Measurements from ENCODE around the gene RIT2. TPM values are rescaled to one million over a fixed set of nuclear protein-coding genes. Genes with fewer than 3 reads are reported as not detected.
"Not testable (repeated sequence)": the region's sequence is repeated elsewhere in the genome, so short reads cannot be mapped to it uniquely, and the experiment has no call there.

Gene RIT2
- total RNA-seq, 1 donor from 2014 or later, result not detected

GRCh38 chr18:42742969-42743368, 372.5 kb downstream of the RIT2 start:
- DNase-seq (ENCODE audit: low read depth), result no peak
- H3K4me3 ChIP-seq (ENCODE audit: low read depth, low read length), result no peak overlapping the region
- TF ChIP-seq, protein P1, sequence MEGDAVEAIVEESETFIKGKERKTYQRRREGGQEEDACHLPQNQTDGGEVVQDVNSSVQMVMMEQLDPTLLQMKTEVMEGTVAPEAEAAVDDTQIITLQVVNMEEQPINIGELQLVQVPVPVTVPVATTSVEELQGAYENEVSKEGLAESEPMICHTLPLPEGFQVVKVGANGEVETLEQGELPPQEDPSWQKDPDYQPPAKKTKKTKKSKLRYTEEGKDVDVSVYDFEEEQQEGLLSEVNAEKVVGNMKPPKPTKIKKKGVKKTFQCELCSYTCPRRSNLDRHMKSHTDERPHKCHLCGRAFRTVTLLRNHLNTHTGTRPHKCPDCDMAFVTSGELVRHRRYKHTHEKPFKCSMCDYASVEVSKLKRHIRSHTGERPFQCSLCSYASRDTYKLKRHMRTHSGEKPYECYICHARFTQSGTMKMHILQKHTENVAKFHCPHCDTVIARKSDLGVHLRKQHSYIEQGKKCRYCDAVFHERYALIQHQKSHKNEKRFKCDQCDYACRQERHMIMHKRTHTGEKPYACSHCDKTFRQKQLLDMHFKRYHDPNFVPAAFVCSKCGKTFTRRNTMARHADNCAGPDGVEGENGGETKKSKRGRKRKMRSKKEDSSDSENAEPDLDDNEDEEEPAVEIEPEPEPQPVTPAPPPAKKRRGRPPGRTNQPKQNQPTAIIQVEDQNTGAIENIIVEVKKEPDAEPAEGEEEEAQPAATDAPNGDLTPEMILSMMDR (conservative IDR thresholded peaks at IDR 0.05; ENCODE audit: low read depth, low read length), result no peak

GRCh38 chr18:42742474-42742873, 373.0 kb downstream of the RIT2 start:
- no peak for DNase-seq (ENCODE audit: low read depth)
- no peak overlapping the region for H3K4me3 ChIP-seq (ENCODE audit: low read depth, low read length)
- TF ChIP-seq, protein P1 (conservative IDR thresholded peaks at IDR 0.05; ENCODE audit: low read depth, low read length), result no peak

- not testable (repeated sequence) for DNase-seq (ENCODE audit: low read depth); H3K4me3 ChIP-seq (ENCODE audit: low read depth, low read length)
Observed at GRCh38 chr18:42741805-42742347, 373.6 kb downstream of the RIT2 start.

DNA sequence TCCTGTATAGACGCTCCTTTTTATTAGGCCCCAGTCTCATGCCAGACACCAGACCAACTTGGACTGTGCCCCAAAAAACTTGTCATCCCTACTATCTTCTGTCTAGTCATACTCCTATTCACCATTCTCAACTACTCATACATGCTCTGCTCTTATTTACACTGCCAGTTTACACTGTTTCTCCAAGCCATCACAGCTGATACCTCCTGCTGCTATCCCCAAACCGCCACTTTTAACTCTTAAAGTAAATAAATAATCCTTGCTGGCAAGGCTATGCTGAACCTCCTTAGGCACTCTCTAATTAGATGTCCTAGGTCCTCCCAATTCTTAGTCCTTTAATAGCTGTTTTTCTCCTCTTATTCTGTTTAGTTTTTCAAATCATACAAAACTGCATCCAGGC, 374.2 kb downstream of the RIT2 start:
- not testable (repeated sequence) for DNase-seq (ENCODE audit: low read depth); H3K4me3 ChIP-seq (ENCODE audit: low read depth, low read length)

DNA sequence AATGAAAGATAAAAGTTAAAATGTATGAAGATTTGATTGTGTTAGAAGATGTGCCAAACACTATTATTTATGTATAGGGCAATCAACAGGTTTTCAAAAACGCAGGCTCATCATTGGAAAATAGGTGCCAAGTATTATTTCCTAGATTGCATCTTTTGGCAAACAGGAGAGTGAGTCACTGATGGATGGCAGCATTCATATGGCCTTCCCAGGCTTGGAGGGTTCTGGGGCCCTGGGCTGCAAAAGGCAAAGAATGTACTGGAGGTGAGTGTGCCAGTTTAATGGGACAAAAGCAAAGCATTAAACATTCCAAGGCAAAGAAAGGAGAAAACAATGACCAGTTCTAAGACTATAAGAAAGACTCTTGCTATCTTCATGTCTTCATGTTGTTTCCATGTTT, 379.4 kb downstream of the RIT2 start:
- H3K4me3 ChIP-seq (ENCODE audit: low read depth, low read length), result no peak overlapping the region
- no peak for DNase-seq (ENCODE audit: low read depth)
- TF ChIP-seq, protein P1 (conservative IDR thresholded peaks at IDR 0.05; ENCODE audit: low read depth, low read length), result no peak

GRCh38 chr18:42734520-42734919, 381.0 kb downstream of the RIT2 start:
- no peak overlapping the region for H3K4me3 ChIP-seq (ENCODE audit: low read depth, low read length)
- TF ChIP-seq, protein P1 (conservative IDR thresholded peaks at IDR 0.05; ENCODE audit: low read depth, low read length), result no peak
- DNase-seq (ENCODE audit: low read depth), result no peak

DNA sequence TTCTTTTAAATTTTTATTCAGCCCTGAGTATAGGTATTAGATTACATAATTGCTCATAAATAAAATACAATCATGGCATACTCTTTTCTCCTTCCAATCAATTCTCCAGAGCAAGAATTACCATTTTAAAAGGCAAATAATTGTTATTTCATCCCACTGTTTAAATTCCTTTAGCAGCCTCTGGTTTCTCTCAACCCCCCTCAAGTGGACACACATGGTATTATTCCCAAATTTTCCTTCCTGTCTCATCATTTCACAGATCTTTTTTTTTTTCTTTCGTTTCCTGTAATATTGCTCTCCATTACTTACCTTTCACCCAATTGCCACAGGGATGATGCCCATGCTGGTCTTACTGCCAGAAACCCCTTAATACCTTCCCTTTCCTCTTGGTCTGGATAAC, 385.2 kb downstream of the RIT2 start:
- DNase-seq (ENCODE audit: low read depth), result no peak
- TF ChIP-seq, protein P1 (conservative IDR thresholded peaks at IDR 0.05; ENCODE audit: low read depth, low read length), result peak; percentile 56
- H3K4me3 ChIP-seq (ENCODE audit: low read depth, low read length), result no peak overlapping the region

DNA sequence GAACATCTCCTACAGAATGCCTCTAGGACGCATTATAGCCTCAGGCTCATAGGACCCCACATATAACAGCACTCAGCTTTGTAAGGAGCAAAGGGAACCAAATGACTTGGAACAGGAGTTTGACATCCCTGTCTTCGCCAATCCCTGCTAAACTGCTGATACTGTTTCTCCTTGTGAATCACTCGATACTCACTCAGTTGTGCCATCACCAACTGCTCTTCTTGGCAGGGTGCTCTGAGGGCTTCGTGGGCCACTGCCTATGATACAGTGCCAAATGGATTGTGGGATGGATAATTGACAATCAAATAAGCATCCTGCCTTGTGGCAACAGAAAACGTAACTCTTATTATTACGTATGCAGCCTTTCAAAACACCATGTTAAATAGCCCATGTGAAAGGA, 396.3 kb downstream of the RIT2 start:
- DNase-seq (ENCODE audit: low read depth), result peak; percentile 72
- TF ChIP-seq, protein P1 (conservative IDR thresholded peaks at IDR 0.05; ENCODE audit: low read depth, low read length), result no peak
- H3K4me3 ChIP-seq (ENCODE audit: low read depth, low read length), result no peak overlapping the region

Measured in epithelial cell of proximal tubule (primary cell).